HG03066 (cell line): ENCODE data around the gene ADISSP.

Experiments
- ATAC-seq: cut with Tn5 transposase; IDR thresholded peaks from one replicate; pipeline ENCODE4 v1.9.1; 2021; ENCODE audit warnings: low read depth; ENCODE audit not compliant: unreplicated experiment

Gene ADISSP

DNA sequence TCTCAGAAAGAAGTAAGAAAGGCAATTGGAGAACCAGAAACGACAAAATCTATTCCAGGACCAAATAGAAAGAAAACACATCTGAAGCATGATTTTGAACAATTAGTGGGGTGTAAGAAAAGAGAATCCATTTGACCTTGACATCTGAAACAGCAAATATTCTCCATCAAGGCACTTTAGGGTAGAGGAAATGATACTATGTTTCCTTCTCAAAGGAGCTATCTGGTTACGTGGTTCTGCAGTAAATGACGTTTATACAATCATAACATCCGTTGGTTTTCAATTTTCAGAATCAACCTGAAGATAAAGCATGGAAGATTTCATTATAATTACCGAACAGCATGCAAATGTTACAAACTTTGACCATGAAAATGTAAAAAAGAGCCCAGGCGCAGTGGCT lies 46.9 kb downstream of the ADISSP start:
- ATAC-seq = no peak

DNA sequence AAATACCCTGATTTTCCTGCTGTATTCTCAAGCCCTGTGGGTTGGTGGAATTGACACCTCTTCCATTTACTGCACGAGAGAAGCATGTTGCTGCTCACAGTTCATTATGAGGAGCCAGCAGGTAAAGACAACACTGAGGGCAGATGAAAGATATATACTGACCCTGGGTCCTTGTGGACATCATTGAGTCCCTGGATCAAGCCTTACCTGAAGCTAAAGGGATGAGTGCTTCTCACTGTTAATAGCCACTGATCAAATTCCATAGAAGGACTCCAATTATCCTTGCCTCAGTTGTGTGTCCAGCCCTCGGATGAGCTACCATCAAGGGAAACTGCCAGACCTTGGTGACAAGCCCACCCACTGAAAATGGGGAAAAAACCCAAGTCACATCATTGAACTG lies 47.5 kb downstream of the ADISSP start:
- no peak for ATAC-seq

DNA sequence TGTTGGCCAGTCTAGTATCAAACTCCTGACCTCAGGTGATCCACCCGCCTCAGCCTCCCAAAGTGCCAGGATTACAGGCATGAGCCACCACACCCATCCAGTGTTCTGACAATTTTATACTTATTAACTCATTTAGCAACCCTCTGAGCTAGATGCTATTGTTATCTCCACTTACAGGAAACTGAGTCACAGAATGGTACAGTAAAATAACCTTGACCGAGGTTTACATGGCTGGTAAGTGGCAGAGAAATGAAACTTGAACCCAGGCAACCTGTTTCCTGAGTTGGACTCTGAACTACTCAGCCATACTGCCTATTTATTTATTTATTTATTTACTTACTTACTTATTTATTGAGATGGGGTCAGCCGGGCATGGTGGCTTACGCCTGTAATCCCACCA lies 48.5 kb downstream of the ADISSP start:
- ATAC-seq = no peak

DNA sequence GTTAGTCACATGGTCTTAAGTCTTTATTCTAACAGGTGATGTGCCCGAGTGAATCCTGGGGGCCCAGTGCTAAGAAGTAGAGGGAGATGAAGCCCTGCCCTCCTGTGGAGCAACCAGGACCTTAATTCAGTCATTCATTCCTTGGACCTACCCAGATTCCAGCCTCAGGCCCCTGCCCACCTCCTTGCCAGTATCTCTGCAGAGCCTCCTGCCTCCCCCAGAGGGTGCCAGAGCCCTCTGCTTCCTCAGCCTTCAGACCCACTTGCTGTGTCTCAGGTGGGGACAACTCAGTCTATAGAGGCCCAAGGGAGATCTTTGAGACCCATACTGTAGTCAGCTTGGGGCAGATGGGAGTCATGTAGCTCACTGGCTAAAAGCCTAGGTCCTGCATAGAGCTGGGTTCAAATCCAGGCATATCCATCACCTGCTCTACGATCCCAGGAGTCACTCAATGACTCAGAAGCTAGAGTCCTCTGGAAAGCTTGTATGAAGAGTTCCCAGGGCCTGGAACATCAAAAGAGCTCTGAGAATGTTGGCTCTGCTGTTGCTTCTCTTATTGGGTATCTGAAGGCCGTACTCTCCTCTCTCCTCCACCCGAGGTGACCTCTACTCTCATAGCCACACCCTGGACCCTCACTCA lies 51.2 kb downstream of the ADISSP start:
- no peak for ATAC-seq

DNA sequence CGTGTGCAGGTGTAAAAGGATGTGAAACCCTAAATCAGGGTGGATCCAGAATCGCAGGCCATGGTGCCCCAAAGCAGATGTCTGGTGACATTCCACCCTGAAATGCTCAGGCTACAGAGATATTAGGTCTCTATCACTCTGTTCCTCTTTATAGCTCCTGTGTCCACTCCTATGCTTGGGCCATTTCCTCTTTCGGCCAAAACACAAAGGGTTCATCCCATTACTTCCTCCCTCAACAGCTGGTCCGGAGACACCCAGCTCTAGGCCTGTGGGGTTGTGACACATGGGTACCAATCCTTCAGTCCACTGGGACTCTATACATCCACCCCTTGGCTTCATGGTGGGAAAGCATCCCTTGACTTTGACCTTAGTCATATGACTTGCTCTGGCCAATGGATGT lies 53.5 kb downstream of the ADISSP start:
- no peak for ATAC-seq

DNA sequence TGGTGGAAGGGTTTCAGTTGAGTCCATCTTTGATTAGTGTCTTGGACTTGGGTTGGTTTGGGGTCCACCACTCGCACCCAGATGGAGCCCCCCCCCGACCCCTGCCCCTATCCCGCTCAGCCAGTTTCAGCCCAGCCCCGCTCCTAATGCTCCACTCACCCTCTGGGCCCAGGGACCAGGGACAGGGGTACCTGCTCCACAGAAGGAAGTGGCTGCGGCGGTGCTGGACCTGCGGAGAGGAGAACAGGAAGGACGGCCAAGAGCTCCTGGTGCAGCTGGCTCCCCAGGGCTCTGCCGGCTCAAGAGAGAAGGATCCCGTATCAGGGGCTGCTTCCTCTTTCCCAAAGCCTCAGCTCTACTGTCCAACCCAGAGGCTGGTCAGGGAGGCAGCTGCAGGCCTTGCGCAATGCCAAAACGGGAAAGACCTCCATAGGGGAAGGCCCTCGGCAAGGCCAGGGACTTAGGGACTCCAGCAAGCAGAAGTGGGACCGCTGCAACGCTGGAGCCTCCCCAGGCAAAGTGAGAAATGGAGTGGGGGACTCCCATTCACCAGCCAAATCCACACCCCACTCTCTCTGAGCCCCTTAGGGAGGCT lies 55.2 kb downstream of the ADISSP start, which contains the start of gene SIGLEC1:
TSS of gene SIGLEC1 (minus strand) at position 322 of the 595 bp plus-strand sequence. CDS start 5,472 bp downstream, outside the sequence.
- ATAC-seq = no peak

DNA sequence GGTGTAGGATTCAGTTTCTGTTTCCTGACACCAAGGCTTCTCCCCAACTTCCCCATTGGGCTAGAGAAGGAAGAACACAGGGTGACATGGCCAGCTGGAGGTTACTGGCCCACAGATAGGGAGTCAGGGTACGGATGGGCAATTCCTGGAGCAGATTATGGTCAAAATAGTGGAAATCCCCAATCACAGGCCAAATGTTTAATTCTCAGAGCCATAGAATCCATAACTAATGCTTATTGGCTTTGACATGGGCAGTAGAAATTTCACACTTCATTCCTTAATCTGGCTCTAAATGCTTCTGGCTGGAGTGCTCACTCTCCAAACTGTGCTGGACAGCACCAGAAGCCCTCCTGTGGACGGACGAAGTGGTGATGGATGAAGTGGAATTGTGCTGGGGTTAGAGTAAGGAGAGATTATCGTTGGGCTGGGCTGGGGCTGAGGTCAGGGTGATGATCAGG lies 56.0 kb downstream of the ADISSP start:
- no peak for ATAC-seq

DNA sequence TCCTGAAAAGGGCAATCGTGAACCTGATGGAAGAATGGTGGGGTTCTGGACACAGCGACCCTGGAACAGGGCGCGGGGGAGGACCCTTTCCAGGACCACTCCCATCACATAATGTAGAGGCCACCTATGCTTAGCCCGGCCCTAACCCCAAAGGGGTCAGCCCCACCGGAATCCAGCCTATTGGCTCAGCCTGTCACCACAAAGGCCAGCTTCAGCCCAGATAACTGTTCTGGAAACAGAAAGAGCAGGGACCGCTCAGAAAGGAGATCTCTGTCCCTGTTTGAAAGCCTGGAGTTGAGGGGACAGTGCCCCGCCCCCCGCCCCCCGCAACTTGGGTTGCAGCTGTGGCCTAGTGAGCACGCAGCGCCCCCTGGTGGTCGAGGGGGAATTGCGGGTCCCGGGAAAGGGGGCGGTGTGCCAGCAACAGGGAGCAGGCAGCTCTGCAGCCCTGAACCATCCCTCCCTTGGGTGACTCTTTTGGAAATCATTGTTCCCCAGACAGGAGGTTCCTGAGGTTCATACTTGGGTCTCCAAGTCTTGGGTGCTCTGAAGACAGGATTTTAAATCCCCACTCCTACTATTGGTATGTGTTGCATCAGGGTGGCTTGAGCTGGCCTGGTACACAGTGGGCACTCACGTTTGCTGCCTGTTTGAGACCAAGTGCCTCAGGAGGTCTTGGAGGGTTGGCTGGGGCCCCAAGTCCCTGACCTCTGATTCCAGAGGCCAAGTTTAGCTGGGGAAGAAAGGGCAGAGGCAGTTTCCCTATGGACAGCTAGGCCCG lies 56.7 kb downstream of the ADISSP start:
- ATAC-seq = no peak

DNA sequence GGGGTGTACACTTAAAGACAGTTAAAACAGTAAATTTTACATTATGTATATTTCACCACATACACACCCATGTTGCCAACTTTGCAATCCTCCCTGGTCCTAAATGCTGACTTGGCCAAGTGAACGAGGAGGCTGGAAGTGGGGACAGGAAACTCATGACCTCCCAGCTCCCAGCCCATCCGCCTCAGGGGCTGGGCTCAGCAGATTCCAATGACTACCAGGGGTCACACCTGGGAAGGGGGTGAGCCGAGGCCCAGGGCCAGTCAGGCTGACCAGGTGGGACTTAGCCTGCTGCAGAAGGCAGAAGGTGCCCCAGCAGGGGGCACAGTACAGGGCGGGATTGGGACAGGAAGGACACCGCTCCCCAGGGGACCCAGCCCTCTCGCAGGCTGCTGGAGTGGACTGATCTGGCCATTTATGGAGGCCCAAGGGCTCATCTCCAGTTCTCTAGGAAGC lies 57.5 kb downstream of the ADISSP start:
- no peak for ATAC-seq

DNA sequence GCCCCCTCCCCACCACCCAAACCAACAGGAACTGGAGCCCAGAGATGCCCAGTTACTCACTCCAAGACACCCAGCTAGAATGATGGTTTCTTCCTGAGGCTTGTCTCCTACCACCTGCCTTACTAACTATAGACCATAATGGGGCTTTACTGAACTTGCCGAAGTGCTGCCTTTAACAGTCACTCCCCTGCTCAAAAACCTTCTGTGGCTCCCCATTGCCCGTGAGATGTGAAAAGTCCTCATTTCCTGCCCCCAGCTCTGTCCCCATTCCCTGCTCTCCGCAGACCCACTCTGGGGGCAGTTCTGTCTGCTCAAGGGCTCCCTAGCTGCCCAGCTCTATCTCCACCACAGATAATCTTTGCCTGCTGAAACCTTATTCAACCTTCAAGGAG lies 60.0 kb downstream of the ADISSP start:
- no peak for ATAC-seq

DNA sequence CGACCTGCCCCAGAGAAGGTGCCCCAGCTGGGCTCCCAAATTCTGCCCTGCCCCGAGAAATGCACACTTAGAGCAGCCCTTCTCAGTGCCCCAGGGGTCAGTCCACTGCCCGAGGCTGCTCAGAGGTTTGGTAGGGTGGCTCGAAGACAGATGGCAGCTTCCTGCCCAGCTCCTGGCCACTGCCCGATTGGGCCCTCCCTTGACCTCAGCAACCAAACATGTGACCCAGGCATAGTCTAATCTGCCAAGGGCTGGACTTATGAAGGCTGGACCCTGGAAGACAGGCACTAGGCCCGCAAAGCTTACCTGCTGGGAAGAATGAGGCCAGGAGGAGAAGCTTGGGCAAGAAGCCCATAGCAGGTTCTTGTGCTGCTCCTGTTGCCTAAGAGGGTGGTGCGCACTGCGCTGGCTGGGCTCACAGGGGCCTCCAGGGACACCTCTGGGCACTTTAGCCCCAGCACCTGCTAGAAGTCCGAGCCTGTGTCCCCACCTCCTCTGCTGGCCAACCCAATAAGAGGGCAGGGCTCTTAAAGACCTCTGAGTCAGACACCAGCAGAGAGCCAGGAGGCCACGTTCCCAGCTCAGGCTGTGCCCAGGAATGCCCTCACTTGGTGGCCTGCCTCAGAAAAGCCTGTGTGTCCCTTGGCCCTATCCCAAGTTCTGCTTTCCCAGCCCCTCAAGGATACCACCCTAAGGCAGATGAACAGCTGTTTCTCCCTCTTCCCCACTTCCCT lies 60.6 kb downstream of the ADISSP start:
- no peak for ATAC-seq

DNA sequence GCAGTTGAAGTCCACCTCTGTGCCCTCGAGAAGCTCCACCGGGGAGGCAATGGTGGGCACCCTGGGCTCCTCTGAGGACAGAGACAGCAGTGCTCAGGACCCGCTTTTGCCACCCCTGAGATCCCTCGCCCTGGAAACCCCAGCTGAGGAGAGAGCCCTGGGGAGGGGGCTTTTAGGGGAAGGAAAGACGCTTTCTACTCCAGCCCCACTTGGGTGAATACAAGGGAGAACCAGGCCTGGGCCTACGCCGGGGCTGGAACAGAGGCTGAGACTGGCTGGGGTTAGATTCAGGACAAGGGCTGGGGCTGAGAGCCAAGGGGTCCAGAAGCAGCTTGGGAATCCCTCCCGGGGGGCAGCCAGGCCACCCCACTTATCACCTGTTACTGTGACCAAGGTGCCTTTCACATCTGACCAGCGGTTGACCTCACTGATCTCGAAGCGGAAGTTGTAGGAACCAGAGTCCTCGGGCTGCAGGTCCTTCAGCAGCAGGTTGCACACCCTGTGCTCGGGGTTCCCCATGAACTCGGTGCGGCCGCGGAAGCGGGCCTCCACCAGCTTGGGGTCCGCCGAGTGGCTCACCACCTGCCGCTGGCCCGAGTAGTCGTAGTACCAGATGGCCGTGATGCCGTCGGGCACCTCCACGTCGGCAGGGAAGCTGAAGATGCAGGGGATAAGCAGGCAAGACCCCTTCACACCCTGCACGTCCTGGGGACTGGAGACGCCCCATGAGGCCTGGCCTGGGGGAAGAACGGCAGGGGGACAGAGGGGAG lies 61.4 kb downstream of the ADISSP start:
- no peak for ATAC-seq

DNA sequence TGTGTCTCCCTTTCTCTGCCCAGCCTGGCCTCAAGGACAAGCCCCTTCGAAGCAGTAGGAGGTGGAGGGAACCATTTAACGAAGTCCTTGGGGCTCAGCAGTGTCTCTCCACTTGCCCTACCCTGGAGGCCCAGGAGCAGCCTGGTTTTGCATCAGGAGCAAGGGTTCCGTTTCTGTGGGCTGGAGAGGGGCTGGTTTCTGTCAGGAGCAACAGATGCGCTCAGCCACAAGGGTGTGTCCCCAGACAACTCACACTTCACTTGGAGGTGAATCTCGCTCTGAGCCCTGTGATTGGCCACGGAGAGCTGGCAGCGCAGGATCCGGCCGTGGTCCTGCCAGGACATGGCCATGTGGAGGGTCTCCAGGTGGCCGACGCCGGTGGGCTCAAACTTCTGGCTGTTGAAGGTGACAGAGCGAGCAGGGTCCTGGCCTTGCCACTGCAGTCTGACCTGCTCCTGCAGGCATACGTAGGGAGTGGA lies 62.0 kb downstream of the ADISSP start:
- no peak for ATAC-seq

DNA sequence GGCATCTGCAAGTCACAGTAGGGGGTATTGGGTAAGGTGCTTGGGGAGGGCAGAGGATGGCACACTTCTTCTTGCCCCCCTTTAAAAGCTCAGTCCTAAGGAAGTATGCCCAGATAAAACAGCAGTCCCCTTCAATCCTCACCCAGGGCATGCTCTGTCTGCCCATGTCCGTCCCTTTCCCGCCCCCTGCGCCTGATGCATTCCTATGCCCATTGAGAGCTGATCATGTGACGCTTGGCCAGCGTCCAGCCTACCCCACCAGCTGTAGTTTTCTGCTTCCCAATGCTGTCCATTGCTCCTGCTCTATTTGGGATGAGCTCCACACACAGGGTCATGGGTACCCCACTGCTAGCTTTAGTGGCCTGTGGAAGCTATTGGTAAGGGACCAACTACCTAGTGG lies 63.5 kb downstream of the ADISSP start:
- no peak for ATAC-seq
